Activated CD8-positive, alpha-beta memory T cell treated with anti-CD3 and anti-CD28 coated beads, Interleukin-2, amount 50 U/mL, for 4 hours (primary cell): ENCODE measurements around the gene ADAM10.

Experiments used
- DNase-seq: peaks from one replicate; pipeline ENCODE4 v3.0.0-alpha.2; 2020

Gene ADAM10

GRCh38 chr15:58548308-58549012, 201.0 kb downstream of the ADAM10 start:
- no peak for DNase-seq

- no peak for DNase-seq
Measured at GRCh38 chr15:58547628-58548307, 201.7 kb downstream of the ADAM10 start.

- no peak for DNase-seq
Measured at GRCh38 chr15:58546635-58547627, 202.6 kb downstream of the ADAM10 start.

- DNase-seq = no peak
Measured at GRCh38 chr15:58546066-58546591, 203.4 kb downstream of the ADAM10 start.

GRCh38 chr15:58545307-58546065, 204.0 kb downstream of the ADAM10 start:
- DNase-seq = no peak

GRCh38 chr15:58544756-58545155, 204.8 kb downstream of the ADAM10 start:
- DNase-seq = no peak

GRCh38 chr15:58543664-58544335, 205.7 kb downstream of the ADAM10 start:
- no peak for DNase-seq

GRCh38 chr15:58541410-58542087, 208.0 kb downstream of the ADAM10 start:
- DNase-seq = no peak

- DNase-seq = no peak
Measured at GRCh38 chr15:58539548-58539947, 210.0 kb downstream of the ADAM10 start.

GRCh38 chr15:58538901-58539300, 210.6 kb downstream of the ADAM10 start:
- no peak for DNase-seq
